ENCODE data around the gene IRF7. TPM values are rescaled to one million over a fixed set of nuclear protein-coding genes. Genes with fewer than 3 reads are reported as not detected.

IRF7 gene
- total and polyA plus RNA-seq, 9 donors: 0.28 to 59.1 (median 17.1) TPM

DNA sequence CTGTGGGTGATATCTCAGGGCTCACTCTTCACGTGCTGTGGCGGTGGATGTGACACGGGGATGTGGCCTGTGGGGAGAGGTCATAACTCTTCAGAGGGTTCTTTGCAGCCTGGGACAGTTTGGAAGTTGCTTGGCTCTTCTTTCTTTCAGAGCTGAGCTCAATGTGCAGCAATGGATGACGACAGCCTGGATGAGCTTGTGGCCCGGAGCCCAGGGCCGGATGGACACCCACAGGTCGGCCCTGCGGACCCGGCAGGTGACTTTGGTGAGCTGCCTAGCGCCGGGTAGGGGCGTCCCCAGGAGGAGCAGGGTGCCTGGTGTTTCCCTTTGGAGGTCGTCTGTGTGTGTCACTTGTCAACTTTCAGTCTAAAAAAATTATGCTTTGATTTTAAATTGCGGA lies 34.4 kb downstream of the IRF7 start:
- no peaks in the 10 kb centered on the region for H3K27me3 ChIP-seq
- intact Hi-C loops (cut with DNase I): no loop called here
- no peaks in the 10 kb centered on the region for H3K9me3 ChIP-seq
- no peak for DNase-seq
- H3K27ac ChIP-seq: no peak overlapping the region
- 72 to 81% (median 74%) methylated on average over 14 of the region's 14 CpGs for WGBS, 3 donors
- TF ChIP-seq POLR2A (IDR thresholded peaks at IDR 0.05) (no peak), EP300 (IDR thresholded peaks at IDR 0.05) (no peak)
- TF ChIP-seq, protein P1, sequence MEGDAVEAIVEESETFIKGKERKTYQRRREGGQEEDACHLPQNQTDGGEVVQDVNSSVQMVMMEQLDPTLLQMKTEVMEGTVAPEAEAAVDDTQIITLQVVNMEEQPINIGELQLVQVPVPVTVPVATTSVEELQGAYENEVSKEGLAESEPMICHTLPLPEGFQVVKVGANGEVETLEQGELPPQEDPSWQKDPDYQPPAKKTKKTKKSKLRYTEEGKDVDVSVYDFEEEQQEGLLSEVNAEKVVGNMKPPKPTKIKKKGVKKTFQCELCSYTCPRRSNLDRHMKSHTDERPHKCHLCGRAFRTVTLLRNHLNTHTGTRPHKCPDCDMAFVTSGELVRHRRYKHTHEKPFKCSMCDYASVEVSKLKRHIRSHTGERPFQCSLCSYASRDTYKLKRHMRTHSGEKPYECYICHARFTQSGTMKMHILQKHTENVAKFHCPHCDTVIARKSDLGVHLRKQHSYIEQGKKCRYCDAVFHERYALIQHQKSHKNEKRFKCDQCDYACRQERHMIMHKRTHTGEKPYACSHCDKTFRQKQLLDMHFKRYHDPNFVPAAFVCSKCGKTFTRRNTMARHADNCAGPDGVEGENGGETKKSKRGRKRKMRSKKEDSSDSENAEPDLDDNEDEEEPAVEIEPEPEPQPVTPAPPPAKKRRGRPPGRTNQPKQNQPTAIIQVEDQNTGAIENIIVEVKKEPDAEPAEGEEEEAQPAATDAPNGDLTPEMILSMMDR (IDR thresholded peaks at IDR 0.05): no peak
- H3K36me3 ChIP-seq: peaks cover 2% of the 10 kb centered on the region
- no peak overlapping the region for H3K4me3 ChIP-seq
- peaks cover 20% of the 10 kb centered on the region for H3K4me1 ChIP-seq (ENCODE audit: insufficient read depth)

DNA sequence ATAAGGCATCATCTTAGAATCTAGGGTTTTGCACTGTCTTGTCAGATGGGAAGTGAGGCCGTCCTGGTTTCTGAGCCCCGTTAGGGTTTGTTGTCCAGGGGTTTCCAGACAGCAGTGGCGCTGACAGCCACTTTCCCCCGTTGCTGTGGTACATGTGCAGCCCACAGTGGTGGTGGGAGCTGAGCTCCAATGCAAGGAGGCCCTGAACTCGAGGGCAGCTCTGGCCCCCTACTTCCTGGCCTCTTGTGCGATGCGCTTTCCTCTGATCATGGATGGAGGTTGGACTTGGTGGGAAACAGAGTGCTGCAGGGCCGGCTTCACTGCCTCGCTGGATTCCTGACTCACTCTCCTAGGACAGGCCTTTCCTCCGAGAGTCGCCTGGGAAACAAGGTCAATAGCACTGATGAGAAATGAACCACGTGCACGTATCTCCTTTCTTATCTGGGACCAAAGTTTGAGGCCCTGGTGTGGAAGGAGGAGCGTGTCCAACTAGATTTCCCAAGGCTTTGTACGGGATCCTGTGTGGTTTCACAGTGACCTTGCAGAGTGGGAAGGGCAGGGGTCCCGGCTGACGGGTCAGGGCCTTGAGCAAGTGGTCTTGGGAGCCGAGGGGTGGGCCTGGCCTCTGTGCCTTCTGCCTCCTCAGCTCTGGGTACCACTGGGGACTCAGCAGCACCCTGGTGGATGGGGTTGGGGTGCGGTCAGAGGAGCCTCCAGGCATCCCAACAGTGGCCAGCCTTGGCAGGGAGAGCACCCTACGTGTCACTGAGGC lies 35.7 kb downstream of the IRF7 start:
- Histone ChIP-seq H3K4me3 (no peak overlapping the region), H3K4me1 (ENCODE audit: insufficient read depth) (peaks cover 21% of the 10 kb centered on the region), H3K9me3 (no peaks in the 10 kb centered on the region), H3K36me3 (peaks cover 2% of the 10 kb centered on the region), H3K27me3 (no peaks in the 10 kb centered on the region), H3K27ac (no peak overlapping the region)
- DNase-seq: no peak
- 49 to 69% (median 51%) methylated on average over 20 of the region's 20 CpGs for WGBS, 3 donors
- intact Hi-C loops (cut with DNase I): no loop called here
- TF ChIP-seq EP300 (IDR thresholded peaks at IDR 0.05): no peak
- TF ChIP-seq POLR2A (IDR thresholded peaks at IDR 0.05): no peak
- TF ChIP-seq, protein P1 (IDR thresholded peaks at IDR 0.05): no peak

DNA sequence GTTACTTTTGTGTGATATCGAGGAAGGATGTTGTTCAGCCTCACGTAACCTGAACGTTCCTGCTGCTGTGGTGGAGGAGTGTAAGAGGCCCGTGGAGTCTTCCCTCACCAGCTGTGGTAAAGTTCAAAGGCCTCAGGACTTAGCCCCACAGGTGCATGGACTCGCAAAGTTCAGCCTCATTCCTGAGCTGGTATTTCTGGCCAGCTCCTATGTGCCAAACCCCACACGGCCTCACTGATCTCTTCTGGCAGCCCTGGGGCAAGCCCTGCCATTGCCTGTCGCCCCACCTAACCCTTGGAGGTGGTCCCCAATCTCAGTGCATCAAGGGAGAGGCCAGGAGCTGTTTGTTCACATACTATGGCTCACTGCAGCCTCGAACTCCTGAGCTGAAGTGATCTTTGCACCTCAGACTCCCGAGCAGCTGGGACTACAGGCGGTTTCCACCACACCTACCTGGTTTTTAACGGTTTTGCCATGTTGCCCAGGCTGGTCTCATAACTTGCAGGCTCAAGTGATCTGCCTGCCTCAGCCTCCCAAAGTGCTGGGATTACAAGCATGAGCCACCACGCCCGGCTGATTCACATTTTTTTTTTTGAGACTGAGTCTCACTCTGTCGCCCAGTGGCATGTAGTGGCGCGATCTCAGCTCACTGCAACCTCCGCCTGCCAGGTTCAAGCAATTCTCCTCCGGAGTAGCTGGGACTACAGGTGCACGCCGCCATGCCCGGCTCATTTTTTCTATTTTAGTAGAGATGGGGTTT lies 37.3 kb downstream of the IRF7 start:
- intact Hi-C loops (cut with DNase I): no loop called here
- H3K27ac ChIP-seq: no peak overlapping the region
- no peaks in the 10 kb centered on the region for H3K9me3 ChIP-seq
- peaks cover 25% of the 10 kb centered on the region for H3K4me1 ChIP-seq (ENCODE audit: insufficient read depth)
- no peaks in the 10 kb centered on the region for H3K27me3 ChIP-seq
- DNase-seq: no peak
- 66 to 75% (median 68%) methylated on average over 21 of the region's 21 CpGs for WGBS, 3 donors
- H3K36me3 ChIP-seq: peaks cover 2% of the 10 kb centered on the region
- TF ChIP-seq, protein P1 (IDR thresholded peaks at IDR 0.05): no peak
- no peak for TF ChIP-seq POLR2A (IDR thresholded peaks at IDR 0.05)
- TF ChIP-seq EP300 (IDR thresholded peaks at IDR 0.05): no peak
- H3K4me3 ChIP-seq: no peak overlapping the region

DNA sequence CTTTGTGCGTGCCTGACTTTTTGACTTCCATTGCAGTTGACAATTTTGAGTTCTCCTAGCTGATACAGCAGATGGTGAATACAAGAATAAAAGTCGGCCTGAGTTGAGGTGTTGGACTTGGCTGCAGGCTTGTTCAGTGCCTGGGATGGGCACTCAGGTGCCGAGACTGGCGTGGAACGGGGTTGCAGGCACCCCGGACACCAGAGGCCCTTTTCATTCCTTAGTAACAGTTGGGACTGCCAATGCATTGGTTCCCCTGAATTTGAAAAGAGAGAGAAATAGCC lies 38.2 kb downstream of the IRF7 start:
- WGBS, 3 donors: 27 to 46% (median 30%) methylated on average over 6 of the region's 6 CpGs
- H3K27me3 ChIP-seq: no peaks in the 10 kb centered on the region
- peaks cover 25% of the 10 kb centered on the region for H3K4me1 ChIP-seq (ENCODE audit: insufficient read depth)
- H3K27ac ChIP-seq: no peak overlapping the region
- no peaks in the 10 kb centered on the region for H3K9me3 ChIP-seq
- peaks cover 2% of the 10 kb centered on the region for H3K36me3 ChIP-seq
- intact Hi-C loops (cut with DNase I): no loop called here
- TF ChIP-seq POLR2A (IDR thresholded peaks at IDR 0.05): no peak
- TF ChIP-seq, protein P1 (IDR thresholded peaks at IDR 0.05): no peak
- no peak for TF ChIP-seq EP300 (IDR thresholded peaks at IDR 0.05)
- H3K4me3 ChIP-seq: peak overlapping the region; percentile 80
- DNase-seq: no peak

Measured in ovary (tissue), 9 donors.